Subcutaneous abdominal adipose tissue (tissue), 5 donors: ENCODE data around the gene LPAR2.
A peak's percentile ranks its signal among the peaks of the same experiment; 100 is the strongest.

ENCODE experiments used
- H3K27ac ChIP-seq: one replicate; pipeline ENCODE4 v1.7.0; 2013; ENCODE audit warnings: low read depth, mild to moderate bottlenecking, inconsistent platforms, low read length, moderate library complexity
- H3K27me3 ChIP-seq, 5 donors: one replicate each; pipeline ENCODE4 v1.7.0; 2013; ENCODE audit warnings: low read length in 5 of 5, inconsistent platforms in 1 of 5; ENCODE audit not compliant: control insufficient read depth in 5 of 5, insufficient read depth in 4 of 5
- H3K36me3 ChIP-seq, 5 donors: one replicate each; pipeline ENCODE4 v1.7.0; 2013; ENCODE audit warnings: low read length in 5 of 5; ENCODE audit not compliant: control insufficient read depth in 5 of 5, insufficient read depth in 5 of 5
- H3K4me1 ChIP-seq, 5 donors: one replicate each; pipeline ENCODE4 v1.7.0; 2013; ENCODE audit warnings: low read length in 5 of 5, mild to moderate bottlenecking in 3 of 5, moderate library complexity in 1 of 5; ENCODE audit not compliant: control insufficient read depth in 5 of 5, insufficient read depth in 5 of 5
- H3K4me3 ChIP-seq, 5 donors: one replicate each; pipeline ENCODE4 v1.7.0; 2013; ENCODE audit warnings: low read length in 5 of 5, low read depth in 1 of 5
- H3K9ac ChIP-seq, 5 donors: one replicate each; pipeline ENCODE4 v1.7.0; 2013; ENCODE audit warnings: low read length in 5 of 5, mild to moderate bottlenecking in 4 of 5, moderate library complexity in 3 of 5
- H3K9me3 ChIP-seq, 5 donors: one replicate each; pipeline ENCODE4 v1.7.0; 2013; ENCODE audit warnings: low read length in 5 of 5; ENCODE audit not compliant: control insufficient read depth in 5 of 5
- donor health status: healthy.
- donor health status: healthy.
- donor health status: healthy.
- donor health status: healthy.
- donor health status: healthy.

The LPAR2 gene

DNA sequence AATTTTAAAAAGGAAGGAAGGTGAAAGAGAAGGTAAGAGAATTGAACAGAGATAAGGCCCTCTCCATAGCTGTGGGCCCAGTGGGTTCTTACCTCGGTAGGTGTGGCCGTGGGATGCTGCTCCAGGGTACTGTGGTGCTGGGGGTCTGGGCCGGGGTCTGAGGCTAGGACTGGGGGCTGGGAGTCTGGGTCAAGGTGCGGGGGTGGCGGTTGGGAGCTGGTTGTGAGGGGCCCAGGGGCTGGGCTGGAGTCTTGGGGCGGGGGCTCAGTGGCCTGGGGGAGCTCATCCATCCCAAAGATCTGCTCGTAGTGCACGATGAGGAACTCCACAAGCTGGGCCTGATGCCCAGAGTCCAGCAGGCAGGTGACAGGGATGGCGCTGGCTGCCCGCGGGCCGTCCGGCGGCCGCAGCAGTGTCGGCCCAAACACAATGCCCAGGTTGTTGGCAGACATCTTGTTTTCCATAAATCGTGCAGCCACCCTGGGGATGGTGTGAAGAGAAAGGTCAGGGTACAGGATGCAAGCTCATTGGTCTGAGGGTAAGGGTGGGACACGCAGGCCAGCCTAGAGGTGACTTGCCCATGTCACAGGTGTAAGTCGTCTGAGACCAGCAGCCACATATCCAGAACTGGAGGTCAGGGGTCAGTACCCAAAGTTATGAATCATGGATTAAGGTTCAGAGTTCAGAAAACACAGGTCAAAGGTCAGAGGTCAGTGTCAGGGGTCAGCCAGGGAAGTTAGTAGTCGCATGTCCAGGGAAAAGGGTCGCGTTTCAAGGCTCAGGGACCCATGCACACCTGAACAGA is 5.9 kb upstream of the LPAR2 start:
- Histone ChIP-seq H3K27me3 (no peaks in the 10 kb centered on the region), H3K4me3 (no peak overlapping the region), H3K36me3 (peaks cover 0 to 63% (median 36%) of the 10 kb centered on the region in 5 donors), H3K9ac (no peak overlapping the region), H3K27ac (no peak overlapping the region), H3K4me1 (peaks cover 0 to under 1% (median 0%) of the 10 kb centered on the region in 5 donors), H3K9me3 (no peaks in the 10 kb centered on the region)

DNA sequence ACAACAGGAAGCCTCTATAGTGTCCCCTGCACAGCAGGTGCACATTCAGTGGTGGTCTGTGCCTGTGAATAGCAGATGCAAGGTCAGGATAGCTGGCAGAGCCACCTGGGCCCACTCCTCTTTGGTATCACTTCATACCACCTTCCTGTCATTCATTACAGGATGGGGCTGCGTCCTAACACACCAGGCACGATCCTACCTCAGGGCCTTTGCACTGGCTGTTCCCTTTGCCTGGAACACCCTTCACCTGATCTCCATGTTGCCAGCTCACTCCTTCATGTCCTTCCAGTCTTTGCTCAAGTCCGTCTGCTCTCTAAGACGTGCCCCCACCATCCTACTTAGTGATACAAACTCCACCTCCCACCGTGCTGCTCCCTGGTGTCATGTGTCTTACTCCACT is 4.6 kb upstream of the LPAR2 start:
- Histone ChIP-seq H3K4me3 (no peak overlapping the region), H3K4me1 (peaks cover 0 to 13% (median 10%) of the 10 kb centered on the region in 5 donors), H3K36me3 (peaks cover 0 to 53% (median 30%) of the 10 kb centered on the region in 5 donors), H3K27me3 (no peaks in the 10 kb centered on the region), H3K9me3 (no peaks in the 10 kb centered on the region), H3K9ac (no peak overlapping the region), H3K27ac (no peak overlapping the region)

DNA sequence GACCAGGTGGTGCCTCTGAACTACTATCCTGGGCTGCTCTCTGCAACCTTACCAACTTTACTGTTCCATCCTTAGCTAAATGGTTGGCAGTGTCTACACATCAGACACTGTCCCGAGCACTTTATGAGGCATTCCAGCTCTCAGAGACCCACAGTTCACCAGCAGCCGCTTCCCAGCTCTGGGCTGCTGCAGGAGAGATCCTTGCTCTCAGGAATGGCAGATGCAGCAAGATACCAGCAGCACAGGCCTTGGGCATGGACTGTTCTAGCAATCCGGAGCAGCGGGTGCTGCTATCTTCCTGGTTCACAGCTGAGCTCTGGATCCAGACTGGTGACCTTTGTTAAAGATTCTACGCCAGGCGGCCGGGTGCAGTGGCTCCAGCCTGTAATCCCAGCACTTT is 3.3 kb upstream of the LPAR2 start:
- peaks cover 0 to 8% (median 0%) of the 10 kb centered on the region in 5 donors for H3K27me3 ChIP-seq
- H3K27ac ChIP-seq: no peak overlapping the region
- peaks cover 2 to 19% (median 13%) of the 10 kb centered on the region in 5 donors for H3K4me1 ChIP-seq
- H3K9me3 ChIP-seq: no peaks in the 10 kb centered on the region
- H3K4me3 ChIP-seq: no peak overlapping the region
- peaks cover 0 to 42% (median 27%) of the 10 kb centered on the region in 5 donors for H3K36me3 ChIP-seq
- no peak overlapping the region for H3K9ac ChIP-seq

DNA sequence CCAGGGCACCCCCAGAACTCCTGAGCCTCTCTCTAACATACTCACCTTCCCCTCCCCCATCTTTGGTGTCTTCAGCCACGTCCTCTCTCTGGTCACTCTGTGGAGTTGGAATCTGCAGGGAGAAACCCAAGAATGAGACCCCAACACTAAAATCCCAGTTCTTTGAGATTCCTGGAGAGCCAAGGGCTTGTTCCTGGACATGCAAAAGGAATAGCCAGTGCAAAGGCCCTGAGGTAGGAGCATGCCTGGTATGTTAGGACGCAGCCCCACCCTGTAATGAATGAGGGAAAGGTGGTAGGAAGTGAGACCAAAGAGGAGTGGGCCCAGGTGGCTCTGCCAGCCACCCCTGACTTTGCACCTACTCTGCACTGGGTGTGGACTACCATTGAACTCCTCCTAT is 2.4 kb upstream of the LPAR2 start:
- H3K36me3 ChIP-seq: peaks cover 0 to 36% (median 25%) of the 10 kb centered on the region in 5 donors
- H3K27me3 ChIP-seq: peaks cover 0 to 8% (median 0%) of the 10 kb centered on the region in 5 donors
- no peak overlapping the region for H3K9ac ChIP-seq
- peaks cover 2 to 19% (median 13%) of the 10 kb centered on the region in 5 donors for H3K4me1 ChIP-seq
- H3K4me3 ChIP-seq: no peak overlapping the region
- H3K27ac ChIP-seq: no peak overlapping the region
- no peaks in the 10 kb centered on the region for H3K9me3 ChIP-seq

DNA sequence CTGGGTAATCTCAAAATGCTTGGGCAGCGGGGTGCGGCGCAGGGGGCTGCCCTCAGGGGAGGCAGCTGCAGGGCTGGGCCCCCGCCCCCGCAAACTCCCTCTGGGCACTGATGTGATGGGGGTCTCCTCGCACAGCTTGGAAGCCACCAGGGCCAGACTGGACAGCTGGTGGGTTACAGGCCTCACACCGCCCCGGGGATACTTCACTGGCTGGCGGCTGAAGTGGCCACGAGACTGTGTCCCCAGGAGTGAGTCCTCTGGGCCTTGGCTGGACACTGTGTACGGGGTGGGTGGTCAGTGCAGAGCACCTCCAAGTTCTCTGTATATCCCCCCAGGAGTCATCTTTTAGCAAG is 2.0 kb upstream of the LPAR2 start:
- peaks cover 0 to 8% (median 0%) of the 10 kb centered on the region in 5 donors for H3K27me3 ChIP-seq
- peaks cover 2 to 19% (median 13%) of the 10 kb centered on the region in 5 donors for H3K4me1 ChIP-seq
- H3K4me3 ChIP-seq: no peak overlapping the region
- H3K9ac ChIP-seq: no peak overlapping the region
- no peak overlapping the region for H3K27ac ChIP-seq
- no peaks in the 10 kb centered on the region for H3K9me3 ChIP-seq
- peaks cover 0 to 32% (median 21%) of the 10 kb centered on the region in 5 donors for H3K36me3 ChIP-seq

DNA sequence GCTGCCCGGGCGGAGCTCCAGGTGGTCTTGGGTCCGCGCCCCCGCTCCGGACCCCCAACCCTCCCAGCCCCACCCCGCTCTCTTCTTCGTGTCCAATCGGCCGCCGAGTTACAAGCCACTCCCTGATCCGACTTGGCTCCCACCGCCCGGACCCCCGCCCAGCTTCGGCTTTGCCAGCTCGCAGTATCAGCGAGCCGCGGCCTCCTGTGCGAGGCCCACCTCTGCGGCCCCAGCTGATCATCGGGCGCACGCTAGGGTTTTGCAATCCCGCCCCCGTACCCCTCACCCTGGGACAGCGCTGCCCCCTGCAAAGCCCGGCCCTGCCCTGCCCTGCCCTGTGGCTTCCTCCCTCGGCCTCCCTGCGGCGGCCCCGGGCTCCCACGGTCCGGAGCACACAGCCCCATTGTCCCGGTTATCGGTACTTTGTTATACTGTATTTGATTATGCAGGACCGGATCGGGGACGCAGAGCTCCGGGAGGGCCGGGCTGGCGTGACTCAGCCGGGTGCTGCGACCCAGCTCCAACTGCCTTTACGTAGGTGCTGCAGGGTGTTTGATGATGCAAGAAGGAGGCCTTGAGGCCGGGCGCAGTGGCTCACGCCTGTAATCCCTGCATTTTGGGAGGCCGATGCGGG is 598 bp upstream of the LPAR2 start:
- Histone ChIP-seq H3K9me3 (no peaks in the 10 kb centered on the region), H3K9ac (peak overlapping the region in 2 of 5 donors; percentile 35 to 53), H3K27ac (no peak overlapping the region), H3K4me1 (peaks cover 2 to 19% (median 13%) of the 10 kb centered on the region in 5 donors), H3K36me3 (peaks cover 0 to 23% (median 7%) of the 10 kb centered on the region in 5 donors), H3K27me3 (peaks cover 0 to 8% (median 0%) of the 10 kb centered on the region in 5 donors), H3K4me3 (peak overlapping the region in 2 of 5 donors; percentile 34 to 66)

DNA sequence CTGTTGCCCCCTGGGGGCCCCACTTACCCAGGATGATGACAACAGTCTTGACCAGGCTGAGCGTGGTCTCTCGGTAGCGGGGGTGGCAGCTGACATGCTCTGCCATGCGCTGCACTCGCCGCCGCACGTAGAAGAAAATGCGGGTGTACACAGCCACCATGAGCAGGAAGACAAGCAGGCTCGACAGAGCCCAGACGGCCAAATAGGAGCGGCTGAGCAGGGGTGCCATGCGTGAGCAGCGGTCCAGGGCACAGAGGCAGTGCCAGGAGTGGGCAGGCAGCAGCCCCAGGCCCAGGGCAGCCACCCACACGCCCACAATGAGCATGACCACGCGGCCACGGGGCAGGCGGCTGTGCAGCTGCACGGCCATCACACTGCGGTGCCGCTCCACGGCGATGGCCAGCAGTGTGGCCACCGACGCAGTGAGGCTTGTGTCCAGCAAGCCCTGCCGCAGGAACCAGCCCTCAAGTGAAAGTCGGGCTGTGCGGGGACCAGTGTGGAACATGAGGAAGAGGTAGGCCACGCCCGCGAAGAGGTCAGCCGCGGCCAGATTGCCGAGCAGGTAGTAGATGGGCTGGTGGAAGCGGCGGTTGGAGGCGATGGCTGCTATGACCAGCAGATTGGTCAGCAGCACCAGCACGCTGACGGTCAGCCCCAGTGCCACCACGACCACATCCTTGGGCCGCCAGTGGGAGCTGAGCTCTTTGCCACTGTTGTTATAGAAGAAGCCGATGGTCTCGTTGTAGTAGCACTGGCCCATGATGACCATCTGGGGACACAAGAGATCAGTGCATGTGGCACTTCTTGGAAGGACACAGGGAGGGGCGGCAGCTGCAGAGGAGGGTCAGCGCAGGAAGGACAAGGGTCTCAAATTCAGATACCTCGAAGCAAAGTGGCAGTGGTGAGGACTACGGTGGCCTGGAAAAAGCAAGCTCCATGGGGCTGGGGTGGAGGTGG is 1.2 kb downstream of the LPAR2 start:
- Histone ChIP-seq H3K4me1 (peaks cover 2 to 19% (median 13%) of the 10 kb centered on the region in 5 donors), H3K4me3 (peak overlapping the region in 3 of 5 donors; percentile 53 to 66 (median 56)), H3K36me3 (peaks cover 0 to 11% (median 2%) of the 10 kb centered on the region in 5 donors), H3K9me3 (no peaks in the 10 kb centered on the region), H3K9ac (peak overlapping the region in 1 of 5 donors; percentile 60), H3K27me3 (peaks cover 0 to 8% (median 0%) of the 10 kb centered on the region in 5 donors), H3K27ac (no peak overlapping the region)

DNA sequence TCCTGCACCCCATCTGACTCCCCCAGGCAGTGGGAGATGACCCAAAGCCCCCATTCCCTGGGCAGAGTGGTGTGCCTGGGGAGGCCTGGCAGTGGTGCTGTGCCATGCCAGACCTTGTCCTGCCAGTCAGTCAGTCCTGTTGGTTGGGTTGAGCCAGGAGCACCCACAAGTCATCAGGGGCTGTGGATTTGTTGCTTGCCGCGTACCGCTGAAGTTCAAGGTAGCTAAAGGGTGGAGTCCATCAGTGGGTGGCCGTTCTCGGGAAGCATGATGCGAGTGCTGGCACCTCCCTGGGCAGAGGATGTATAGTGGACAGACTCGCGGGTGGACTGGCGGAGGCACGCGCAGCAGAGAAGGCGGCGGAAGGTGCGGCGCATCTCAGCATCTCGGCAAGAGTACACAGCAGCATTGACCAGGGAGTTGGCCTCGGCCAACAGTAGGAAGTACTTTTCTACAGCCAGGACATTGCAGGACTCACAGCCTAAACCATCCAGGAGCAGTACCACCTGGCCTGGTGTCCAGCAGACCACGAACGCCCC is 3.9 kb downstream of the LPAR2 start:
- Histone ChIP-seq H3K4me1 (peaks cover 2 to 20% (median 13%) of the 10 kb centered on the region in 5 donors), H3K4me3 (no peak overlapping the region), H3K9ac (no peak overlapping the region), H3K27ac (no peak overlapping the region), H3K27me3 (peaks cover 0 to 8% (median 0%) of the 10 kb centered on the region in 5 donors), H3K36me3 (peaks cover 0 to 5% (median 0%) of the 10 kb centered on the region in 5 donors), H3K9me3 (no peaks in the 10 kb centered on the region)

DNA sequence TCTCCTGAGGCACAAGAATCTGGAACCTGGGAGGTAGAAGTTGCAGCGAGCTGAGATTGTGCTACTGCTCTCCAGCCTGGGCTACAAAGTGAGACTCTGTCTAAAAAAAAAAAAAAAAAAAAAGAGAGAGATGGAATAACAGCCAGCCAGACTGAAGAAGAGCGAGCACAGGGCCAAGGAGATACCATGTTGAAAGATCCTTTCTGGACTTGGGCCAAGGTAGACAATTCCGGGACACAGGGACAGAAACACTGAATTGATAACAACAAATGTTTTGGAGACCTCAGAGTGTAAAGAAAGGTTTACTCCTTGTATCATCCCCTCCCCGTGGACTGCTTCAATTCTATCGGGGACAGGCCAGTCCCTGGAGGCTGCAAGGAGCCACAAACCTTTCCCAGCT is 4.6 kb downstream of the LPAR2 start:
- peaks cover 0 to 8% (median 0%) of the 10 kb centered on the region in 5 donors for H3K27me3 ChIP-seq
- H3K9ac ChIP-seq: no peak overlapping the region
- no peak overlapping the region for H3K4me3 ChIP-seq
- H3K9me3 ChIP-seq: no peaks in the 10 kb centered on the region
- H3K4me1 ChIP-seq: peaks cover 2 to 22% (median 13%) of the 10 kb centered on the region in 5 donors
- peaks cover 0 to 5% (median 0%) of the 10 kb centered on the region in 5 donors for H3K36me3 ChIP-seq
- H3K27ac ChIP-seq: no peak overlapping the region
